SJCRH30 (cell line): ENCODE data around the gene CDC6. TPM values are rescaled to one million over a fixed set of nuclear protein-coding genes. Genes with fewer than 3 reads are reported as not detected.

Experiments used
- DNase-seq, 2 experiments: peaks; one replicate each; pipeline ENCODE4 v3.0.0-alpha.2; 2015 to 2020
- H3K27ac ChIP-seq: fragments of 250-450 bp; sonication (Bioruptor Pico); 2 replicates; pipeline ENCODE4 v1.5.1; 2020; ENCODE audit warnings: mild to moderate bottlenecking, moderate library complexity
- H3K27me3 ChIP-seq: fragments of 250-450 bp; sonication (Bioruptor Pico); 2 replicates; pipeline ENCODE4 v1.5.1; 2020; ENCODE audit warnings: mild to moderate bottlenecking, moderate library complexity
- H3K36me3 ChIP-seq: fragments of 250-450 bp; sonication (Bioruptor Pico); 2 replicates; pipeline ENCODE4 v1.5.1; 2020; ENCODE audit warnings: mild to moderate bottlenecking, moderate library complexity
- H3K4me1 ChIP-seq: fragments of 250-450 bp; sonication (Bioruptor Pico); 2 replicates; pipeline ENCODE4 v1.5.1; 2020; ENCODE audit warnings: mild to moderate bottlenecking, moderate library complexity
- H3K4me3 ChIP-seq: fragments of 250-450 bp; sonication (Bioruptor Pico); 2 replicates; pipeline ENCODE4 v1.5.1; 2020; ENCODE audit warnings: mild to moderate bottlenecking, moderate library complexity
- H3K9me3 ChIP-seq: fragments of 250-450 bp; sonication (Bioruptor Pico); replicated peaks from 2 replicates; pipeline ENCODE4 v1.5.1; 2020; ENCODE audit warnings: mild to moderate bottlenecking, moderate library complexity
- total RNA-seq: library from RNA; depleted of rRNA; stranded (reverse); fragments of >200 nt; shearing (Covaris generic); gene quantifications from 2 replicates; pipeline ENCODE4 v1.2.3, GENCODE V29; 2014

CDC6 gene
- total RNA-seq, 1 experiment from 2014 or later, result 97.0 TPM

- Histone ChIP-seq H3K4me3 (no peak overlapping the region), H3K9me3 (no peaks in the 10 kb centered on the region), H3K27ac (no peak overlapping the region), H3K36me3 (peaks cover 14% of the 10 kb centered on the region), H3K27me3 (no peaks in the 10 kb centered on the region), H3K4me1 (peaks cover 46% of the 10 kb centered on the region)
- DNase-seq, result no peak
Measured at GRCh38 chr17:40329839-40330794, 42.4 kb downstream of the CDC6 start.

GRCh38 chr17:40330850-40331470, 43.3 kb downstream of the CDC6 start:
- DNase-seq, result no peak
- Histone ChIP-seq H3K27ac (no peak overlapping the region), H3K9me3 (no peaks in the 10 kb centered on the region), H3K27me3 (no peaks in the 10 kb centered on the region), H3K4me3 (no peak overlapping the region), H3K36me3 (peaks cover 14% of the 10 kb centered on the region), H3K4me1 (peaks cover 42% of the 10 kb centered on the region)

DNA sequence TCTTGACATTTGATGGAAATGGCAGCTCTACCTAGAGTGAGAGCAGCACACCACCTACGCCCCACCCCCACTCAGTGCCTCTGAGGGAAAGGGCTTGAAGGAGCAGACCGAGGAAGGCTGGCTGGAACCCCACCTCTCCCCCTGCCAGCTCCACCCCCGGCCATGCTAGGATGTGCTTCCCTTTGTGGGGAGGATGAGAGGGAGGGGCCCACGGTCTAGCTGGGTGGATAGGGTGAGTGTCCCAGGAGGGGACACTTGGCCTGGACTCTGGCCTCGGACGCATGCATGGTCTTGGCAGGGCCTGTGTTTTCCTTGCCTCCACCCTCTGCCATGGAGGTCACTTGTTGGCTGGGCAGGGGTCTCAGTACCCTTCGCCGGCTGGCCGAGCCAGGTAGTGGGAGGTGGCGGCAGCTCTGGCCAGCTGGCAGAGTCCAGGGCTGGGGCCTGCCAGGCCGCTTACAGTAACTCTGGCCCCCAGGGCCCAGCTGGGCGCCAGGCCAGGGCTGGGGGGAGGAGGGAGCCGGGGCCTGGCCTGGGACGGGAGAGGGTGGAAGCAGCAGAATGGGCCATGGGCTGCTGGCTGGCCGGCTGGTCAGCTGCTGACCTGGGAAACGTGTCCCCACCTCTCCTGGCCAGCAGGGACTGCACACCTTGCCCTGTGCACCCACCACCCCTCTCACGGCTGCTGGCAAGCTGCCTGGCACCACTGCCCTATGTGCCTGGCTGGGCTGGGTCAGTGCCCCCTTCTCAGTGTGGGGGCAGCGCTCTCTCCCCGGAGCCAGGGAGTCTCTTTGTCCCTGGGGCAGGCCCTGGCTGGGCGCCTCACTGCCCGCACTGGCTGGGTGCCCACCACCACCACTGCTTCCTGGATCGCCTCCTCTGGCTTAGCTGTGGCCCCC, 44.3 kb downstream of the CDC6 start:
- H3K36me3 ChIP-seq, result peaks cover 14% of the 10 kb centered on the region

DNA sequence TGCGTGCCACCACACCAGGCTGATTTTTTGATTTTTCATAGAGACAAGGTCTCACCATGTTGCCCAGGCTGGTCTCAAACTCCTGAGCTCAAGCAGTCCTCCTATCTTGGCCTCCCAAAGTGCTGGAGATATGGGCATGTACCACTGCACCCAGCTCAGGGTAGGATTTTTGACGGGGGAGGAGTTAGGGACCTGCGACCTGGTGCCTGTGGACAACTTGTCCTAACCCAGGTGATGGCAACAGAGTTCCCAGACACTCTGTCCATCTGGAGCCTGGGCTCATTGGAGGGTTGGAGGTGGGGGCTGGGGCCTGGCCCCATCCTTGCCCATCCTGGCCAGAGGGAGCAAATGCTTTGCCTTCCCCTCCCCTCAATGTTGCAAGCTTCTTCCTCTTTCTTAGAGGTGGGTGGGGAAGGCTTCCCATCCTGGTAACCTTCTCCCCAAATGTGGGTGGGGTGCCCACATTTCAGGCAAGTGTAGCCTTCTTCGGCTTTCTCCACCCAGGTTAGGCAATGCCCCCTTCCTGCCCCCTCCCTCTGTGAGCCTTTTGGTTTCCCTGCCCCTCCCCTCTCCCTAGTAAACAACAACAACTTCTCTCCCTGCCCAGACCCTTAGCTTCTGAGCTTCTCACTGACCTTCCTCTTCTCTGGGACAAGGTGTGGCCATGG, 46.2 kb downstream of the CDC6 start:
- Histone ChIP-seq H3K27ac (no peak overlapping the region), H3K36me3 (peaks cover 12% of the 10 kb centered on the region), H3K27me3 (no peaks in the 10 kb centered on the region), H3K9me3 (no peaks in the 10 kb centered on the region), H3K4me3 (no peak overlapping the region), H3K4me1 (peaks cover 23% of the 10 kb centered on the region)
- no peak for DNase-seq

More for the DNA sequence above, 44.3 kb downstream of the CDC6 start:
- H3K4me3 ChIP-seq, result no peak overlapping the region
- H3K9me3 ChIP-seq, result no peaks in the 10 kb centered on the region
- peaks cover 33% of the 10 kb centered on the region for H3K4me1 ChIP-seq
- H3K27ac ChIP-seq, result no peak overlapping the region
- DNase-seq, result no peak
- H3K27me3 ChIP-seq, result no peaks in the 10 kb centered on the region

GRCh38 chr17:40335620-40336019, 47.9 kb downstream of the CDC6 start:
- Histone ChIP-seq H3K36me3 (peaks cover 12% of the 10 kb centered on the region), H3K27ac (no peak overlapping the region), H3K4me3 (no peak overlapping the region), H3K27me3 (no peaks in the 10 kb centered on the region), H3K9me3 (no peaks in the 10 kb centered on the region), H3K4me1 (peaks cover 26% of the 10 kb centered on the region)
- no peak for DNase-seq

DNA sequence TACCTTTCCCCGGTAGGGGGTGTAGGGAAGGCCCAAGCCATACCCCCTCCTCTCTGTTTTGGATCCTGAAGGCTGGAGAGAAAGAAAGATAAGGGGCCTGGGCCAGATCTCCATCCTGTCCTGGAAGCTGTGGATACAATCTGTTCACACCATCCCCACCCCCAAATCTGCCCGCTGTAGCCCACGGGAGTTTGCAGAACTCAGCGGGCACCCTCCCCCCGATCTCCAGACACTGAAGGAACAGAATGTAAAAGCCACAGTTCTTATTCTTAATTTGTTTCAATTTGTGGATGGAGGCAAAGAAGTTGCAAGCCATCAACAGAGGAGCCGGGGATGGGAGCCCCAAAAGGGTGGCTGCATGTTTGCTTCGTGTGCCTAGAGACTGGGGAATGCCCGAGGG, 49.7 kb downstream of the CDC6 start:
- H3K27ac ChIP-seq, result no peak overlapping the region
- H3K9me3 ChIP-seq, result no peaks in the 10 kb centered on the region
- peaks cover 29% of the 10 kb centered on the region for H3K4me1 ChIP-seq
- H3K27me3 ChIP-seq, result no peaks in the 10 kb centered on the region
- H3K4me3 ChIP-seq, result no peak overlapping the region
- peaks cover 3% of the 10 kb centered on the region for H3K36me3 ChIP-seq
- DNase-seq, result no peak

DNA sequence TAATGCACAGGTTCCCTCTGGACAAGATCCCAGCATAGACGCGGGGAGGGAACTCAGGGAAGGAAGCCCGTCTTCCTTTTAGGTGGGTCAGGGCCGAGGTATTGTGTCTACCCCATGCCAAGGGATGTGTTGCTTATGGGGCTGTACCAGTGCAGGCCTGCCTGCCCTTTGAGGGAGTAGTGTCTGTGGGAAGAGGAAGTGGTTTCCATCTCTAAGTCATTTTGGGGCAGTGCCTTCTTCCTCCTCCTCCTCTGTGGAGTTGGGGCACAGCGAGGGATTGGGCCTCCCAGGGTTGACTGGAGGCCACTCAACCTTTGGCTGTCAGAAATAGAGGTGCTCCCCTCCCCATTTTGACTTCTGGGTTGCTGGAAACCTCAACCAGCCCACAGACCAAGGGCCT, 50.4 kb downstream of the CDC6 start:
- Histone ChIP-seq H3K4me1 (peaks cover 29% of the 10 kb centered on the region), H3K27ac (no peak overlapping the region), H3K36me3 (no peaks in the 10 kb centered on the region; the same call in none of the 2 replicates)

DNA sequence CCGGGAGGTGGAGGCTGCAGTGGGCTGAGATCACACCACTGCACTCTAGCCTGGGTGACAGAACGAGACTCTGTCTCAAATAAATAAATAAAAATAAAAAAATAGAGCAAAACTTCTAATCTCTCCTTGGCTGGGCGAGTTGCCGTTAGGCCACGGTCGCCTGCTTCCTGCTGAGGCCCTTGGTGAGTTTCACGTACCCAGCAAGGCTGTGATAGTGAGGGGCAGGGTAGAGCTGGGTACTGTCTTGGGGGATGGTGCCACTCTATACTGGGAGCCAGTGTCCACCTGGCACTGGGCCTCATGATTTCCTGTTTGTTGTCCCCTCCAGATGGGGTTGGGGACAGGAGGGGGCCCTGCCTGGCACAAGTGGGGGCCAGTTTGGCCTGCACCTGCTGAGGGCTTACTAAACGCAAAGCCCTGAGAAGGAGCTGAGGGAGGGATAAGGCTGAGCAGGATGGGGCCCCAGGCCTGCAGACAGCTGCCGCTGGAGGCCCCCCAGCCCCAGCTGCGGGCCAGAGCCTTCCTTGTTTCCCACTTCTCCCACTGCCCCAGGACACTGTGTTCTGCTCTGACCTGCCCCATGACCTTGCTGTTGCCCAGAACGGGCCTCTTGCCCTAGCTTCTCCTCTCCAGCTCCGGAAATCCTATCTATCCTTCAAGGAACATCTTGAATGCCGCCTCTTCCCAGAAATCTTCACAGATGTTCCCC, 51.4 kb downstream of the CDC6 start:
- no peak overlapping the region for H3K4me3 ChIP-seq
- no peaks in the 10 kb centered on the region for H3K27me3 ChIP-seq
- no peaks in the 10 kb centered on the region for H3K9me3 ChIP-seq
- no peaks in the 10 kb centered on the region; the same call in 1 of the 2 replicates for H3K36me3 ChIP-seq
- peaks cover 36% of the 10 kb centered on the region for H3K4me1 ChIP-seq
- DNase-seq, result peak in 1 of 2 experiments; percentile 61
- no peak overlapping the region for H3K27ac ChIP-seq

More for the DNA sequence above, 50.4 kb downstream of the CDC6 start:
- DNase-seq, result no peak
- no peaks in the 10 kb centered on the region for H3K9me3 ChIP-seq
- no peaks in the 10 kb centered on the region for H3K27me3 ChIP-seq
- H3K4me3 ChIP-seq, result no peak overlapping the region

- Histone ChIP-seq H3K4me3 (no peak overlapping the region), H3K27ac (no peak overlapping the region), H3K27me3 (no peaks in the 10 kb centered on the region), H3K9me3 (no peaks in the 10 kb centered on the region), H3K4me1 (peaks cover 33% of the 10 kb centered on the region), H3K36me3 (no peaks in the 10 kb centered on the region; the same call in 1 of the 2 replicates)
- no peak for DNase-seq
Measured at GRCh38 chr17:40340327-40340726, 52.6 kb downstream of the CDC6 start.

GRCh38 chr17:40340880-40341807, 53.5 kb downstream of the CDC6 start:
- peak overlapping the region; percentile 70 for H3K4me3 ChIP-seq
- no peaks in the 10 kb centered on the region for H3K9me3 ChIP-seq
- H3K4me1 ChIP-seq, result peaks cover 38% of the 10 kb centered on the region
- peak; percentile 81 to 85 for DNase-seq
- H3K36me3 ChIP-seq, result no peaks in the 10 kb centered on the region; the same call in 1 of the 2 replicates
- H3K27me3 ChIP-seq, result no peaks in the 10 kb centered on the region
- peak overlapping the region; percentile 92 for H3K27ac ChIP-seq

- H3K27me3 ChIP-seq, result no peaks in the 10 kb centered on the region
- H3K4me3 ChIP-seq, result peak overlapping the region; percentile 70
- H3K4me1 ChIP-seq, result peaks cover 43% of the 10 kb centered on the region
- H3K27ac ChIP-seq, result peak overlapping the region; percentile 92
- peak; percentile 86 to 87 for DNase-seq
- H3K9me3 ChIP-seq, result no peaks in the 10 kb centered on the region
- no peaks in the 10 kb centered on the region; the same call in 1 of the 2 replicates for H3K36me3 ChIP-seq
Measured at GRCh38 chr17:40341808-40342503, 54.3 kb downstream of the CDC6 start.

- Histone ChIP-seq H3K36me3 (no peaks in the 10 kb centered on the region; the same call in 1 of the 2 replicates), H3K27ac (peak overlapping the region; percentile 92), H3K4me3 (peak overlapping the region; percentile 70), H3K4me1 (peaks cover 49% of the 10 kb centered on the region), H3K27me3 (no peaks in the 10 kb centered on the region), H3K9me3 (no peaks in the 10 kb centered on the region)
- DNase-seq, result no peak
Measured at GRCh38 chr17:40342504-40343218, 55.0 kb downstream of the CDC6 start.
